GM18951 (cell line): ENCODE data around the gene MTMR2.
"Not testable (repeated sequence)": the region's sequence is repeated elsewhere in the genome, so short reads cannot be mapped to it uniquely, and the experiment has no call there.

Experiments
- POLR2A ChIP-seq: IDR thresholded peaks from 4 replicates; pipeline ENCODE4 v1.6.1; 2011; ENCODE audit warnings: mild to moderate bottlenecking; ENCODE audit not compliant: insufficient read length, insufficient read depth; ENCODE audit errors: extremely low read depth
- in situ Hi-C: fragments of 300-500 bp; cut with MboI; formaldehyde crosslinking; loops from one replicate; pipeline ENCODE4 v1.12.0; 2022; ENCODE audit warnings: low sequenced_read_pairs, mixed read lengths, inconsistent platforms; ENCODE audit not compliant: unreplicated experiment

Gene MTMR2

DNA sequence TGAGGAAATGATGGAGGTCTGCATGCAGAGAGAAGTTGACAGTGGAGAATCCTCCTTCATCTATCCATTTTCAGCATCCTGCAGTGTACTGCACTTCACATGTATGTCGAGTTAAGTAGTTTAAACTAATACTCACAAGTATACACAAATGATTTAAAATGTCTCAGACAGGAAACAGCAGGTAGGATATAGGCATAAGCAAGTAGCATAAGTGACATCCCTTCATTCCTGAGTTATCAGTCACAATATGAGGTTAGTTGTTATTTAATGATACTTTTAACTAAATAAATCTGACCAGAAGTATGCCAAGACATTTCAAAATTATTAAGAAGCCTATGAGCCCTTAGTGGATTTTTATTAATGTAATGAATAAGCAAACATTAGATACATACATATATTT lies 37.4 kb downstream of the MTMR2 start:
- in situ Hi-C loops, result no loop called here
- no peak for TF ChIP-seq POLR2A

DNA sequence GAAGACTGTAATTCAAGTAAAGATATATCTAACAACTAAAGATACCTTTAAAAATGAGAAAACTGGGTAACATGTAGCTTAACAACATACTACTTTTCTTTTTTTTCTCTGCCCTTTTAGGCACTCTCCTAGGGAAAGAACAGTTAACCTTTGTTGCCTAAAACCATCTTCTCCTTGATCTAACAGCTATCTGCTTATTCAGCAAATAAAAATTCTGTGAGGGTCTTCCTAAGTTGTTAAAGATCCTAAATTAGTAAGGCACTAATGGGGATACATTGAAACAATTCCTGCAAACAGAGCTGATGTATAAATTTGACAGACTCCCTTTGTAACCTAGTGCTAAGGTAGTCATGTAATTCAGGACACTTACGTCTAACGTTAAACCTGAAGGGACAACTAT lies 39.1 kb downstream of the MTMR2 start:
- in situ Hi-C loops, result no loop called here
- TF ChIP-seq POLR2A, result no peak

GRCh38 chr11:95884376-95884775 lies 39.5 kb downstream of the MTMR2 start:
- no peak for TF ChIP-seq POLR2A
- in situ Hi-C loops, result no loop called here

- in situ Hi-C loops, result no loop called here
- no peak for TF ChIP-seq POLR2A
Measured at GRCh38 chr11:95883381-95883780, 40.5 kb downstream of the MTMR2 start.

DNA sequence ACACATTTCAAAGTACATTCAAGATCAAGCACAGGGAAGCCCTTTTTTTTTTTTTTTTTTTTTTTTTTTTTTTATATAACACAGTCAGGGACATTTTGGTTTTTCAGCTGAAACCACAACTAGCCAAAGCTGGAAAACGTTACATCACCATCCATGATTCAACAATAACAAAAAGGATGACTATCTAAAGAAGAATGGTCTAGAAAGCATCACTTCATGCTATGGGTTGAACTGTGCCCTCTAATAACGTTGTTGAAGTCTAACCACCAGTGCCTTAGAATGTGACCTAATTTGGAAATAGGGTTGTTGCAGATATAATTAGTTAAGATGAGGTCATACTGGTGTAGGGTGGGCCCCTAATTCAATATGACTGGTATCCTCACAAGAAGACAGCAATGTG lies 46.6 kb downstream of the MTMR2 start:
- TF ChIP-seq POLR2A, result no peak
- in situ Hi-C loops, result no loop called here

GRCh38 chr11:95870877-95871276 lies 53.0 kb downstream of the MTMR2 start:
- in situ Hi-C loops, result not testable (repeated sequence)

GRCh38 chr11:95867105-95867504 lies 56.8 kb downstream of the MTMR2 start:
- TF ChIP-seq POLR2A, result no peak
- in situ Hi-C loops, result no loop called here

- in situ Hi-C loops, result no loop called here
- no peak for TF ChIP-seq POLR2A
Measured at GRCh38 chr11:95863486-95864140, 60.3 kb downstream of the MTMR2 start.

DNA sequence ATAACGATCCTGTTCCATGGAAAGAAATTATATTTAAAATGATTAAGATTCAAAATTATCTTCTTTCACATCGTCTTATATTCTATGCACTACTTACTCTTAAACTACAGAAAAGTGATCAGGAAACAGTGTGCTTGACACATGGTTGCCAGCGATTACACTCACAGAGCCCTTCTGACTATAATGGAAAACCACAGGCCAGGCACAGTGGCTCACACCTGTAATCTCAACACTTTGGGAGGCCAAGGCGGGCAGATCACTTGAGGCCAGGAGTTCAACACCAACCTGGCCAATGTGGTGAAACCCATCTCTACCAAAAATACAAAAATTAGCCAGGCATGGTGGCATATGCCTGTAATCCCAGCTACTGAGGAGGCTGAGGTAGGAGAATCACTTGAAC lies 63.9 kb downstream of the MTMR2 start:
- in situ Hi-C loops, result not testable (repeated sequence)

DNA sequence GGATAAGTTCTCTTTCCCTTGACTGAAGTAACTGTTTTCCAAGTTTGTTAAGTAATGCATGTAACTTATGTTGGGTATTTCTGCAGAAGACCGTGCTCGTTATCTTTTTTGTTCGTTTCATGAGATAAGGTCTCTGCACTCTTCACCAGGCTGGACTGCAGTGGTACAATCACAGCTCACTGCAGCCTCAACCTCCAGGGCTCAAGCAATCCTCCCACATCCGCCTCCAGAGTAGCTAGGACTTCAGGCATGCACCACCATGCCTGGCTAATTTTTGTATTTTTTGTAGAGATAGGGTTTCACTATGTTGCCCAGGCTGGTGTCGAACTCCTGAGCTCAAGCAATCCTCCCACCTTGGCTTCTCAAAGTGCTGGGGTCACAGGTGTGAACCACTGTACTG lies 69.5 kb downstream of the MTMR2 start:
- in situ Hi-C loops, result not testable (repeated sequence)

DNA sequence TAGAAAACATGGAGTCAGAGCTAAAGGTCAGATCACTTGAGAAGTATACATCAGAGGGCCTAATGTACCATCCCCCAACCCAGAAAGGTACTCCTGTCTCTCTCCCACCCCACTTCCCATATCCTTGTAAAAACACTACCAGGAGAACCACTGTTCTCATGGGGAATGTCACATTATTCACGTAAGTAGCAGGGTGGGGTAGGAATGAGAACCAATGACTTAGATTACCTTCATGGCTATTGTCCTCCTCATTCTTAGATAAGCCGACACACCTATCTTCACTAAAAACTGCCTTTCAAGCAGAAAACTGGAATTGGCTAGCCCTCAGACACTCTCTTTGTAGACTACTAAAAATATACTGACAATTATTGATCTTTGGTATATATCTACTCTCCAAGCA lies 70.0 kb downstream of the MTMR2 start:
- in situ Hi-C loops, result no loop called here

DNA sequence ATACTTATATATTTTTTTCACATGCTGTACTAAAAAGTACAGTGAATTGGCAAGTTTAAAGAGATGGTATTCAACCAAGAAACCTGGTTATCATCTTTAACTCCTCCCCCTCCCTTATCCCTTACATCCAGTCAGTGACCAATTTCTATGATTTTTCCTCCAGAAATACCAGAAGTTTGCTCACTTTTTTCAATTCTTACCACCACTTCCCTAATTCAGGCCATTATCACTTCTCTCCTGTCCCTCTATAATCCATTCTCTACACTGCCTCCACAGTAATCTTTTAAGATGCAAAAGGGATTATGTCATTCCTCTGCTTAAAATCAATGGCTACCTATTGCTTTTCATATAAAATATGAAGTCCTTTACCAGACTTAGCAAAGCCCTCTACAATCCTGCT lies 70.8 kb downstream of the MTMR2 start:
- TF ChIP-seq POLR2A, result no peak
- in situ Hi-C loops, result no loop called here

More for the DNA sequence above, 70.0 kb downstream of the MTMR2 start:
- no peak for TF ChIP-seq POLR2A

DNA sequence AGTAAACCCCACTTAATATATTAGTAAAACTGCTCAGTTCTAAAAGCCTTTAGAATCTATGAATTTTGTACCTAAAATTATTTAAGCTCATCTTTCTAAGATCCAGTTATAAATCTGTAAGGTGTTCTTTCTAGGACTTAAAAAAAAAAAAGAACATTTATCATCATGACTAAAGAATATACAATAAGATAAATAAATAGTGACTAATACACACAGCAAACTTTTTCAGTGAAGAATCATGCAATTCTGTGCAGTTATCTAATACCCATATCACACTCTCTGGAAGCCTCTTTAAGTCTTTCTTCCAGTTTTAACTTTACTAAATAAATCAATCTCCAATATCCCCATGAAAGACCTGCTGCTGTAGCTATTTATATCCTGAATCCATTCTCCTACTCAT lies 73.8 kb downstream of the MTMR2 start:
- TF ChIP-seq POLR2A, result no peak
- in situ Hi-C loops, result no loop called here

GRCh38 chr11:95849087-95849825 lies 74.7 kb downstream of the MTMR2 start:
- in situ Hi-C loops, result loop anchor here (25.0 kb wide), 1 partner anchor 538 kb away; the partner anchor contains the start of genes CCDC82 and JRKL

More at GRCh38 chr11:95849087-95849825, 74.7 kb downstream of the MTMR2 start:
- no peak for TF ChIP-seq POLR2A
